LoVo (cell line): ENCODE results near the gene TEN1.
A peak's percentile ranks its signal among the peaks of the same experiment; 100 is the strongest.

Experiments used
- DNase-seq: peaks from one replicate; pipeline ENCODE4 v3.0.0-alpha.2; 2016; ENCODE audit warnings: low spot score

The TEN1 gene

GRCh38 chr17:76007131-76007849, 28.2 kb downstream of the TEN1 start:
- no peak for DNase-seq

- no peak for DNase-seq
Observed at GRCh38 chr17:76007850-76008165, 28.8 kb downstream of the TEN1 start.

- no peak for DNase-seq
Observed at GRCh38 chr17:76008208-76008607, 29.2 kb downstream of the TEN1 start.

GRCh38 chr17:76008630-76009425, 29.8 kb downstream of the TEN1 start:
- DNase-seq: no peak

- DNase-seq: no peak
Observed at GRCh38 chr17:76009447-76009846, 30.4 kb downstream of the TEN1 start.

GRCh38 chr17:76009969-76010661, 31.1 kb downstream of the TEN1 start:
- no peak for DNase-seq

- DNase-seq: no peak
Observed at GRCh38 chr17:76011951-76012350, 32.9 kb downstream of the TEN1 start.

GRCh38 chr17:76013377-76013932, 34.4 kb downstream of the TEN1 start:
- DNase-seq: no peak

GRCh38 chr17:76014100-76014924, 35.3 kb downstream of the TEN1 start:
- DNase-seq: peak; percentile 43

GRCh38 chr17:76014925-76015261, 35.9 kb downstream of the TEN1 start:
- no peak for DNase-seq

- no peak for DNase-seq
Observed at GRCh38 chr17:76017481-76018339, 38.7 kb downstream of the TEN1 start.

- no peak for DNase-seq
Observed at GRCh38 chr17:76018340-76018680, 39.3 kb downstream of the TEN1 start.

GRCh38 chr17:76018801-76019200, 39.8 kb downstream of the TEN1 start:
- DNase-seq: no peak

- no peak for DNase-seq
Observed at GRCh38 chr17:76019833-76020467, 40.9 kb downstream of the TEN1 start.

- no peak for DNase-seq
Observed at GRCh38 chr17:76022285-76022684, 43.2 kb downstream of the TEN1 start.

GRCh38 chr17:76022973-76023899, 44.2 kb downstream of the TEN1 start:
- DNase-seq: no peak

- DNase-seq: no peak
Observed at GRCh38 chr17:76023900-76024237, 44.8 kb downstream of the TEN1 start.

- DNase-seq: no peak
Observed at GRCh38 chr17:76024353-76024752, 45.3 kb downstream of the TEN1 start.

GRCh38 chr17:76025294-76025693, 46.3 kb downstream of the TEN1 start:
- no peak for DNase-seq

GRCh38 chr17:76026714-76027158, 47.7 kb downstream of the TEN1 start:
- DNase-seq: no peak
